Measurements from ENCODE around the gene SPRYD7. TPM values are rescaled to one million over a fixed set of nuclear protein-coding genes. Genes with fewer than 3 reads are reported as not detected.
A peak's percentile ranks its signal among the peaks of the same experiment; 100 is the strongest.

SPRYD7 gene
- total RNA-seq, result 6.1 TPM
- polyA plus RNA-seq (ENCODE audit: insufficient read depth in 1 of 8, insufficient read length in 8 of 8, low replicate concordance in 1 of 8), result 10 to 100 TPM in 5 of 8 donors, 1 to 10 TPM in 3; 8.3 to 12.2 (median 11.2) TPM
- long read RNA-seq, donor 1, partial matches to known transcripts, result 0 of 2 reads
- long read RNA-seq, donor 1, other reads (novel, unspliced or antisense), result 0 of 2 reads
- long read RNA-seq, donor 2, partial matches to known transcripts, result 0 of 1 reads
- long read RNA-seq, donor 2, other reads (novel, unspliced or antisense), result 0 of 1 reads
- long read RNA-seq, donor 3, transcript SPRYD7-201 (5 exons, 3,053 nt), result major isoform, 6 of 6 reads
- long read RNA-seq, donor 3, partial matches to known transcripts, result 0 of 6 reads
- long read RNA-seq, donor 3, other reads (novel, unspliced or antisense), result 0 of 6 reads
- long read RNA-seq, donor 4, transcript SPRYD7-201 (5 exons, 3,053 nt), result major isoform, 5 of 5 reads
- long read RNA-seq, donor 4, partial matches to known transcripts, result 0 of 5 reads
- long read RNA-seq, donor 4, other reads (novel, unspliced or antisense), result 0 of 5 reads
- long read RNA-seq, donor 5, transcript SPRYD7-201 (5 exons, 3,053 nt), result major isoform, 14 of 16 reads
- long read RNA-seq, donor 5, partial matches to known transcripts, result 0 of 16 reads
- long read RNA-seq, donor 5, other reads (novel, unspliced or antisense), result 0 of 16 reads
- long read RNA-seq, donor 6, transcript SPRYD7-201 (5 exons, 3,053 nt), result major isoform, 16 of 18 reads
- long read RNA-seq, donor 6, partial matches to known transcripts, result 0 of 18 reads
- long read RNA-seq, donor 6, other reads (novel, unspliced or antisense), result 0 of 18 reads
- long read RNA-seq, donor 7, transcript SPRYD7-201 (5 exons, 3,053 nt), result major isoform, 6 of 7 reads
- long read RNA-seq, donor 7, partial matches to known transcripts, result 0 of 7 reads
- long read RNA-seq, donor 7, other reads (novel, unspliced or antisense), result 0 of 7 reads
- long read RNA-seq, donor 8, transcript SPRYD7-201 (5 exons, 3,053 nt), result major isoform, 8 of 8 reads
- long read RNA-seq, donor 8, partial matches to known transcripts, result 0 of 8 reads
- long read RNA-seq, donor 8, other reads (novel, unspliced or antisense), result 0 of 8 reads
- long read RNA-seq, donor 9, transcript SPRYD7-201 (5 exons, 3,053 nt), result major isoform, 7 of 7 reads
- long read RNA-seq, donor 9, partial matches to known transcripts, result 0 of 7 reads
- long read RNA-seq, donor 9, other reads (novel, unspliced or antisense), result 0 of 7 reads
- long read RNA-seq, donor 10, transcript SPRYD7-201 (5 exons, 3,053 nt), result major isoform, 8 of 8 reads
- long read RNA-seq, donor 10, partial matches to known transcripts, result 0 of 8 reads
- long read RNA-seq, donor 10, other reads (novel, unspliced or antisense), result 0 of 8 reads
- long read RNA-seq, donor 11, partial matches to known transcripts, result 0 of 4 reads
- long read RNA-seq, donor 11, other reads (novel, unspliced or antisense), result 0 of 4 reads

- Histone ChIP-seq H3K27me3 (ENCODE audit: control insufficient read depth, insufficient read depth, low read length) (no peaks in the 10 kb centered on the region), H3K27ac (ENCODE audit: low read length) (peak within 1 kb of the TSS; percentile 84), H3K4me1 (ENCODE audit: control insufficient read depth, insufficient read depth, low read length) (peaks cover 7% of the 10 kb centered on the region), H3K9me3 (replicated peaks; ENCODE audit: control insufficient read depth, low read depth, low read length) (no peaks in the 10 kb centered on the region), H3K4me3 (ENCODE audit: low read length) (peak within 1 kb of the TSS; percentile 85), H3K36me3 (ENCODE audit: control insufficient read depth, insufficient read depth, low read length) (no peaks in the 10 kb centered on the region)
- DNase-seq, result peak; percentile 99
- under 1% methylated on average over 66 of the region's 71 CpGs for WGBS (ENCODE audit: insufficient coverage)
Observed at GRCh38 chr13:49936075-49936967, at the start of gene SPRYD7. TSS of gene SPRYD7 (minus strand) at chr13:49936340. CDS start at chr13:49936235, 105 bp downstream.

GRCh38 chr13:49985129-49985528, 49.0 kb upstream of the SPRYD7 start:
- H3K36me3 ChIP-seq (ENCODE audit: control insufficient read depth, insufficient read depth, low read length), result peaks cover 9% of the 10 kb centered on the region
- no peaks in the 10 kb centered on the region for H3K27me3 ChIP-seq (ENCODE audit: control insufficient read depth, insufficient read depth, low read length)
- no peaks in the 10 kb centered on the region for H3K4me1 ChIP-seq (ENCODE audit: control insufficient read depth, insufficient read depth, low read length)
- no peak overlapping the region for H3K4me3 ChIP-seq (ENCODE audit: low read length)
- no peak for DNase-seq
- H3K27ac ChIP-seq (ENCODE audit: low read length), result no peak overlapping the region
- no peaks in the 10 kb centered on the region for H3K9me3 ChIP-seq (replicated peaks; ENCODE audit: control insufficient read depth, low read depth, low read length)
- WGBS (ENCODE audit: insufficient coverage), result no CpG with 5 or more reads among the region's 2 CpGs

- Histone ChIP-seq H3K4me3 (ENCODE audit: low read length) (no peak overlapping the region), H3K4me1 (ENCODE audit: control insufficient read depth, insufficient read depth, low read length) (peaks cover 2% of the 10 kb centered on the region), H3K9me3 (replicated peaks; ENCODE audit: control insufficient read depth, low read depth, low read length) (no peaks in the 10 kb centered on the region), H3K27me3 (ENCODE audit: control insufficient read depth, insufficient read depth, low read length) (no peaks in the 10 kb centered on the region), H3K36me3 (ENCODE audit: control insufficient read depth, insufficient read depth, low read length) (peaks cover 6% of the 10 kb centered on the region), H3K27ac (ENCODE audit: low read length) (no peak overlapping the region)
- DNase-seq, result no peak
Observed at GRCh38 chr13:49980266-49980665, 44.1 kb upstream of the SPRYD7 start.

- 65% methylated on average over 3 of the region's 3 CpGs for WGBS (ENCODE audit: insufficient coverage)
- H3K4me1 ChIP-seq (ENCODE audit: control insufficient read depth, insufficient read depth, low read length), result peaks cover 2% of the 10 kb centered on the region
- H3K36me3 ChIP-seq (ENCODE audit: control insufficient read depth, insufficient read depth, low read length), result peaks cover 6% of the 10 kb centered on the region
- DNase-seq, result no peak
- no peaks in the 10 kb centered on the region for H3K9me3 ChIP-seq (replicated peaks; ENCODE audit: control insufficient read depth, low read depth, low read length)
- H3K27me3 ChIP-seq (ENCODE audit: control insufficient read depth, insufficient read depth, low read length), result no peaks in the 10 kb centered on the region
- no peak overlapping the region for H3K27ac ChIP-seq (ENCODE audit: low read length)
- H3K4me3 ChIP-seq (ENCODE audit: low read length), result no peak overlapping the region
Observed at GRCh38 chr13:49977992-49978391, 41.9 kb upstream of the SPRYD7 start.

GRCh38 chr13:49976314-49977258, 40.4 kb upstream of the SPRYD7 start:
- peak; percentile 67 for DNase-seq
- H3K36me3 ChIP-seq (ENCODE audit: control insufficient read depth, insufficient read depth, low read length), result peaks cover 3% of the 10 kb centered on the region
- WGBS (ENCODE audit: insufficient coverage), result 64% methylated on average over 4 of the region's 8 CpGs
- no peaks in the 10 kb centered on the region for H3K9me3 ChIP-seq (replicated peaks; ENCODE audit: control insufficient read depth, low read depth, low read length)
- H3K27ac ChIP-seq (ENCODE audit: low read length), result no peak overlapping the region
- H3K27me3 ChIP-seq (ENCODE audit: control insufficient read depth, insufficient read depth, low read length), result no peaks in the 10 kb centered on the region
- H3K4me1 ChIP-seq (ENCODE audit: control insufficient read depth, insufficient read depth, low read length), result peaks cover 2% of the 10 kb centered on the region
- H3K4me3 ChIP-seq (ENCODE audit: low read length), result no peak overlapping the region

- Histone ChIP-seq H3K4me3 (ENCODE audit: low read length) (no peak overlapping the region), H3K27ac (ENCODE audit: low read length) (no peak overlapping the region), H3K4me1 (ENCODE audit: control insufficient read depth, insufficient read depth, low read length) (peaks cover 2% of the 10 kb centered on the region), H3K36me3 (ENCODE audit: control insufficient read depth, insufficient read depth, low read length) (peaks cover 3% of the 10 kb centered on the region), H3K27me3 (ENCODE audit: control insufficient read depth, insufficient read depth, low read length) (no peaks in the 10 kb centered on the region), H3K9me3 (replicated peaks; ENCODE audit: control insufficient read depth, low read depth, low read length) (no peaks in the 10 kb centered on the region)
- WGBS (ENCODE audit: insufficient coverage), result no CpG with 5 or more reads among the region's 1 CpG
- DNase-seq, result no peak
Observed at GRCh38 chr13:49975826-49976225, 39.7 kb upstream of the SPRYD7 start.

GRCh38 chr13:49972709-49973108, 36.6 kb upstream of the SPRYD7 start:
- Histone ChIP-seq H3K36me3 (ENCODE audit: control insufficient read depth, insufficient read depth, low read length) (peaks cover 7% of the 10 kb centered on the region), H3K9me3 (replicated peaks; ENCODE audit: control insufficient read depth, low read depth, low read length) (no peaks in the 10 kb centered on the region), H3K4me3 (ENCODE audit: low read length) (no peak overlapping the region), H3K4me1 (ENCODE audit: control insufficient read depth, insufficient read depth, low read length) (no peaks in the 10 kb centered on the region), H3K27me3 (ENCODE audit: control insufficient read depth, insufficient read depth, low read length) (no peaks in the 10 kb centered on the region), H3K27ac (ENCODE audit: low read length) (no peak overlapping the region)
- WGBS (ENCODE audit: insufficient coverage), result 100% methylated on average over 1 of the region's 4 CpGs
- no peak for DNase-seq

- WGBS (ENCODE audit: insufficient coverage), result no CpG with 5 or more reads among the region's 4 CpGs
- Histone ChIP-seq H3K4me1 (ENCODE audit: control insufficient read depth, insufficient read depth, low read length) (no peaks in the 10 kb centered on the region), H3K9me3 (replicated peaks; ENCODE audit: control insufficient read depth, low read depth, low read length) (peaks cover 20% of the 10 kb centered on the region), H3K27me3 (ENCODE audit: control insufficient read depth, insufficient read depth, low read length) (no peaks in the 10 kb centered on the region), H3K4me3 (ENCODE audit: low read length) (no peak overlapping the region), H3K36me3 (ENCODE audit: control insufficient read depth, insufficient read depth, low read length) (peaks cover 7% of the 10 kb centered on the region), H3K27ac (ENCODE audit: low read length) (no peak overlapping the region)
- DNase-seq, result no peak
Observed at GRCh38 chr13:49967456-49967855, 31.3 kb upstream of the SPRYD7 start.
